GM23248 (cell line): ENCODE measurements around the gene ALCAM. TPM values are rescaled to one million over a fixed set of nuclear protein-coding genes. Genes with fewer than 3 reads are reported as not detected.

ENCODE experiments used
- DNase-seq: peaks from one replicate; pipeline ENCODE4 v3.0.0-alpha.2; 2015
- H2AFZ ChIP-seq: fragments of 200-600 bp; sonication (generic); 2 replicates; pipeline ENCODE4 v1.6.1; 2016; ENCODE audit warnings: antibody characterized with exemption
- H3F3A ChIP-seq: fragments of 200-600 bp; sonication (generic); 2 replicates; pipeline ENCODE4 v1.6.1; 2016; ENCODE audit warnings: mild to moderate bottlenecking, antibody characterized with exemption, mixed run types; ENCODE audit not compliant: insufficient read depth
- H3K27ac ChIP-seq: fragments of 200-600 bp; sonication (generic); 2 replicates; pipeline ENCODE4 v1.5.1; 2016; ENCODE audit warnings: mild to moderate bottlenecking
- H3K27me3 ChIP-seq: fragments of 200-600 bp; sonication (generic); replicated peaks from 2 replicates; pipeline ENCODE4 v1.6.1; 2016; ENCODE audit warnings: mild to moderate bottlenecking; ENCODE audit not compliant: insufficient read depth
- H3K36me3 ChIP-seq: fragments of 200-600 bp; sonication (generic); 2 replicates; pipeline ENCODE4 v1.6.1; 2016; ENCODE audit warnings: low read depth, mild to moderate bottlenecking
- H3K4me1 ChIP-seq: fragments of 200-600 bp; sonication (generic); 2 replicates; pipeline ENCODE4 v1.6.1; 2016; ENCODE audit warnings: mild to moderate bottlenecking; ENCODE audit not compliant: insufficient read depth
- H3K4me2 ChIP-seq: fragments of 200-600 bp; sonication (generic); one replicate; pipeline ENCODE4 v1.6.1; 2016; ENCODE audit warnings: mild to moderate bottlenecking; ENCODE audit not compliant: unreplicated experiment
- H3K4me3 ChIP-seq: fragments of 200-600 bp; sonication (generic); 2 replicates; pipeline ENCODE4 v1.5.1; 2016; ENCODE audit warnings: mild to moderate bottlenecking
- H3K79me2 ChIP-seq: fragments of 200-600 bp; sonication (generic); 2 replicates; pipeline ENCODE4 v1.6.1; 2016; ENCODE audit warnings: mild to moderate bottlenecking; ENCODE audit not compliant: insufficient read depth
- H3K9ac ChIP-seq: fragments of 200-600 bp; sonication (generic); 2 replicates; pipeline ENCODE4 v1.6.1; 2016; ENCODE audit warnings: mild to moderate bottlenecking
- H3K9me2 ChIP-seq: fragments of 200-600 bp; sonication (generic); 2 replicates; pipeline ENCODE4 v1.6.1; 2016; ENCODE audit warnings: mixed run types, mild to moderate bottlenecking, moderate library complexity; ENCODE audit not compliant: insufficient read depth
- H3K9me3 ChIP-seq: fragments of 200-600 bp; sonication (generic); one replicate; pipeline ENCODE4 v1.6.1; 2017; ENCODE audit warnings: low read depth
- H4K20me1 ChIP-seq: fragments of 200-600 bp; sonication (generic); 2 replicates; pipeline ENCODE4 v1.6.0; 2016; ENCODE audit not compliant: insufficient read depth
- EZH2 ChIP-seq: fragments of 200-600 bp; sonication (generic); IDR thresholded peaks from 2 replicates; pipeline ENCODE4 v1.6.1; 2018; ENCODE audit warnings: antibody characterized with exemption, mild to moderate bottlenecking; ENCODE audit not compliant: insufficient read depth, poor library complexity, severe bottlenecking
- EZH2phosphoT487 ChIP-seq: fragments of 200-600 bp; sonication (generic); IDR thresholded peaks from 2 replicates; pipeline ENCODE4 v1.6.1; 2018; ENCODE audit warnings: antibody characterized with exemption, moderate library complexity, mild to moderate bottlenecking, low read depth; ENCODE audit not compliant: insufficient read depth
- WGBS, 2 experiments: methylation state at CpG; one replicate each; pipeline ENCODE4 v1.1.6; 2015 to 2017; ENCODE audit warnings: low lambda C conversion rate in 2 of 2, low coverage in 1 of 2; ENCODE audit errors: missing lambda C conversion rate in 2 of 2; 5-methylcytosine and 5-hydroxymethylcytosine counted together
- in situ Hi-C: fragments of 300-500 bp; cut with MboI; formaldehyde crosslinking; loops from 2 replicates; pipeline ENCODE4 v1.15.0; 2020
- polyA plus RNA-seq: library from polyadenylated mRNA; unstranded; fragments of >200 nt; fragmentation: Nextera tagmentation; extraction: Ambion mirVana; gene quantifications from 2 replicates; pipeline ENCODE4 v1.2.1, GENCODE V29; 2016
- total RNA-seq: library from RNA; depleted of rRNA; stranded (reverse); fragments of >200 nt; shearing (Covaris generic); gene quantifications from 2 replicates; pipeline ENCODE4 v1.2.3, GENCODE V29; 2014

ALCAM gene
- total and polyA plus RNA-seq, 2 experiments from 2014 or later: 88.7 to 208 TPM

- no peak overlapping the region for H2AFZ ChIP-seq
- H3K4me3 ChIP-seq: no peak overlapping the region
- no peaks in the 10 kb centered on the region for H3F3A ChIP-seq
- H3K27ac ChIP-seq: no peak overlapping the region
- H3K9me2 ChIP-seq: no peaks in the 10 kb centered on the region
- H3K27me3 ChIP-seq: no peaks in the 10 kb centered on the region
- in situ Hi-C loops: no loop called here
- TF ChIP-seq EZH2: no peak
- no peak for TF ChIP-seq EZH2phosphoT487
- no peak overlapping the region for H3K4me2 ChIP-seq
- H4K20me1 ChIP-seq: no peaks in the 10 kb centered on the region
- no peaks in the 10 kb centered on the region for H3K9me3 ChIP-seq
- 89 to 97% methylated on average over 7 of the region's 7 CpGs for WGBS, 2 experiments
- H3K4me1 ChIP-seq: no peaks in the 10 kb centered on the region
- peaks cover 100% of the 10 kb centered on the region for H3K79me2 ChIP-seq
- H3K9ac ChIP-seq: no peak overlapping the region
- no peaks in the 10 kb centered on the region for H3K36me3 ChIP-seq
- DNase-seq: no peak
Measured at GRCh38 chr3:105394177-105394576, 27.5 kb downstream of the ALCAM start.

GRCh38 chr3:105397974-105398373, 31.3 kb downstream of the ALCAM start:
- H3K27me3 ChIP-seq: no peaks in the 10 kb centered on the region
- no peak overlapping the region for H3K27ac ChIP-seq
- DNase-seq: no peak
- H3K9me2 ChIP-seq: no peaks in the 10 kb centered on the region
- in situ Hi-C loops: no loop called here
- H3K79me2 ChIP-seq: peaks cover 97% of the 10 kb centered on the region
- no peaks in the 10 kb centered on the region for H4K20me1 ChIP-seq
- H2AFZ ChIP-seq: no peak overlapping the region
- H3K4me3 ChIP-seq: no peak overlapping the region
- WGBS, 2 experiments: 47 to 71% methylated on average over 1 of the region's 1 CpG
- H3K9me3 ChIP-seq: no peaks in the 10 kb centered on the region
- H3K9ac ChIP-seq: no peak overlapping the region
- no peak overlapping the region for H3K4me2 ChIP-seq
- H3K4me1 ChIP-seq: peaks cover 11% of the 10 kb centered on the region
- TF ChIP-seq EZH2: no peak
- TF ChIP-seq EZH2phosphoT487: no peak
- H3K36me3 ChIP-seq: no peaks in the 10 kb centered on the region
- peaks cover 15% of the 10 kb centered on the region for H3F3A ChIP-seq

- no peaks in the 10 kb centered on the region for H4K20me1 ChIP-seq
- no peak overlapping the region for H3K27ac ChIP-seq
- DNase-seq: no peak
- no peak overlapping the region for H3K9ac ChIP-seq
- no peak overlapping the region for H3K4me2 ChIP-seq
- no peaks in the 10 kb centered on the region for H3K9me3 ChIP-seq
- H3K36me3 ChIP-seq: no peaks in the 10 kb centered on the region
- peaks cover 15% of the 10 kb centered on the region for H3F3A ChIP-seq
- in situ Hi-C loops: no loop called here
- no peaks in the 10 kb centered on the region for H3K9me2 ChIP-seq
- H3K27me3 ChIP-seq: no peaks in the 10 kb centered on the region
- H3K79me2 ChIP-seq: peaks cover 97% of the 10 kb centered on the region
- H2AFZ ChIP-seq: no peak overlapping the region
- H3K4me1 ChIP-seq: peaks cover 11% of the 10 kb centered on the region
- no peak overlapping the region for H3K4me3 ChIP-seq
- no peak for TF ChIP-seq EZH2phosphoT487
- TF ChIP-seq EZH2: no peak
Measured at GRCh38 chr3:105398437-105398836, 31.7 kb downstream of the ALCAM start.

GRCh38 chr3:105399062-105399461, 32.4 kb downstream of the ALCAM start:
- in situ Hi-C loops: no loop called here
- Histone ChIP-seq H3K36me3 (no peaks in the 10 kb centered on the region), H3K79me2 (peaks cover 93% of the 10 kb centered on the region), H3K9me2 (no peaks in the 10 kb centered on the region), H3K4me1 (peaks cover 11% of the 10 kb centered on the region), H2AFZ (no peak overlapping the region), H4K20me1 (no peaks in the 10 kb centered on the region), H3K27me3 (no peaks in the 10 kb centered on the region), H3F3A (peaks cover 15% of the 10 kb centered on the region), H3K9ac (no peak overlapping the region), H3K4me3 (no peak overlapping the region), H3K9me3 (no peaks in the 10 kb centered on the region), H3K27ac (no peak overlapping the region), H3K4me2 (no peak overlapping the region)
- DNase-seq: no peak
- TF ChIP-seq EZH2 (no peak), EZH2phosphoT487 (no peak)
- 94 to 100% methylated on average over 1 of the region's 1 CpG for WGBS, 2 experiments

DNA sequence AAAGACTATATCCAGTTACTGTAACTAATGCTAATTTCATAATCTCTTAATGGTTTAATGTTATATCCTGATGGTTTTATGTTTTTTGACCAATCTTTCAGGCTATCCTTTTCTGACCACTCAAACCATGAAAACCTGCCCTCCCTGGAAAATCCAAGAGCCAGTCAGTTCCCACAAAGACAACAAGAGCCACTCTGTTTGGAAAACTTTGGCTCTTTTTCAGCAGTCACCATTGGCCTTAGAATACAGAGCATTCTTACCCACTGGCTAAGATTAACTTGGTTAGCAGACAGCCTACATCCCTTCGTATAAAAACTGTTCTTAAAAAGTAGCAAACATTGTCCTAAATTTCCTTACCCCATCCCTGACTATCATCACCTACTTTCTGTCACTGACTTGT, 32.9 kb downstream of the ALCAM start:
- DNase-seq: no peak
- no peak overlapping the region for H3K27ac ChIP-seq

More for the DNA sequence above, 32.9 kb downstream of the ALCAM start:
- 92 to 95% methylated on average over 1 of the region's 1 CpG for WGBS, 2 experiments
- no peak overlapping the region for H3K9ac ChIP-seq
- no peaks in the 10 kb centered on the region for H3K27me3 ChIP-seq
- TF ChIP-seq EZH2phosphoT487: no peak
- TF ChIP-seq EZH2: no peak
- no peak overlapping the region for H3K4me2 ChIP-seq
- no peak overlapping the region for H3K4me3 ChIP-seq
- peaks cover 15% of the 10 kb centered on the region for H3F3A ChIP-seq
- H3K79me2 ChIP-seq: peaks cover 87% of the 10 kb centered on the region
- in situ Hi-C loops: no loop called here
- H3K9me3 ChIP-seq: no peaks in the 10 kb centered on the region
- no peak overlapping the region for H2AFZ ChIP-seq
- peaks cover 11% of the 10 kb centered on the region for H3K4me1 ChIP-seq
- H3K36me3 ChIP-seq: 0 out of 2 replicates have a peak, but pooled peaks cover 3% of the 10 kb centered on the region
- H3K9me2 ChIP-seq: no peaks in the 10 kb centered on the region
- H4K20me1 ChIP-seq: no peaks in the 10 kb centered on the region
